G401 (cell line): ENCODE data around the gene KLK3. TPM values are rescaled to one million over a fixed set of nuclear protein-coding genes. Genes with fewer than 3 reads are reported as not detected.
A peak's percentile ranks its signal among the peaks of the same experiment; 100 is the strongest.

Experiments used
- DNase-seq: peaks from one replicate; pipeline ENCODE4 v3.0.0-alpha.2; 2015; ENCODE audit warnings: low spot score
- in situ Hi-C: cut with HindIII; loops from 2 replicates; pipeline ENCODE4 v1.10.0; 2016; ENCODE audit warnings: low sequenced_read_pairs, mixed read lengths
- total RNA-seq: library from RNA; depleted of rRNA; stranded (reverse); fragments of >200 nt; shearing (Covaris generic); gene quantifications from 2 replicates; pipeline ENCODE4 v1.2.3, GENCODE V29; 2014

The KLK3 gene
- total RNA-seq, 1 experiment from 2014 or later = not detected

- no peak for DNase-seq
- in situ Hi-C loops = no loop called here
Measured at GRCh38 chr19:50830266-50831025, 24.3 kb upstream of the KLK3 start.

GRCh38 chr19:50831026-50831396 is 23.7 kb upstream of the KLK3 start:
- no peak for DNase-seq
- in situ Hi-C loops = no loop called here

GRCh38 chr19:50832666-50833065 is 22.0 kb upstream of the KLK3 start:
- in situ Hi-C loops = no loop called here
- no peak for DNase-seq

- in situ Hi-C loops = no loop called here
- DNase-seq = no peak
Measured at GRCh38 chr19:50833117-50833801, 21.5 kb upstream of the KLK3 start, which contains the start of gene KLK15. Gene KLK15, minus strand, starts transcription at chr19:50833574. Its CDS starts 2,082 bp downstream, at chr19:50831492.

GRCh38 chr19:50833802-50834167 is 20.9 kb upstream of the KLK3 start:
- DNase-seq = no peak
- in situ Hi-C loops = no loop called here

GRCh38 chr19:50835103-50835784 is 19.5 kb upstream of the KLK3 start:
- in situ Hi-C loops = no loop called here
- no peak for DNase-seq

GRCh38 chr19:50835785-50836542 is 18.8 kb upstream of the KLK3 start:
- peak; percentile 5 for DNase-seq
- in situ Hi-C loops = no loop called here

GRCh38 chr19:50836543-50837195 is 18.0 kb upstream of the KLK3 start:
- in situ Hi-C loops = no loop called here
- DNase-seq = no peak

GRCh38 chr19:50837300-50837699 is 17.4 kb upstream of the KLK3 start:
- in situ Hi-C loops = no loop called here
- DNase-seq = no peak

- in situ Hi-C loops = no loop called here
- no peak for DNase-seq
Measured at GRCh38 chr19:50838239-50838638, 16.5 kb upstream of the KLK3 start.

GRCh38 chr19:50839712-50840655 is 14.7 kb upstream of the KLK3 start:
- in situ Hi-C loops = no loop called here
- DNase-seq = no peak

- in situ Hi-C loops = no loop called here
- no peak for DNase-seq
Measured at GRCh38 chr19:50842130-50842529, 12.6 kb upstream of the KLK3 start.

- no peak for DNase-seq
Measured at GRCh38 chr19:50843205-50843604, 11.5 kb upstream of the KLK3 start.

GRCh38 chr19:50843701-50844221 is 11.0 kb upstream of the KLK3 start:
- in situ Hi-C loops = no loop called here
- DNase-seq = no peak

More at GRCh38 chr19:50843205-50843604, 11.5 kb upstream of the KLK3 start:
- in situ Hi-C loops = no loop called here

GRCh38 chr19:50844296-50844935 is 10.3 kb upstream of the KLK3 start:
- DNase-seq = no peak
- in situ Hi-C loops = no loop called here

- DNase-seq = no peak
- in situ Hi-C loops = no loop called here
Measured at GRCh38 chr19:50850738-50851137, 4.0 kb upstream of the KLK3 start.

GRCh38 chr19:50851620-50852019 is 3.1 kb upstream of the KLK3 start:
- in situ Hi-C loops = no loop called here

More at GRCh38 chr19:50851620-50852019, 3.1 kb upstream of the KLK3 start:
- DNase-seq = no peak
